ENCODE data around the gene TTC21A. TPM values are rescaled to one million over a fixed set of nuclear protein-coding genes. Genes with fewer than 3 reads are reported as not detected.
A peak's percentile ranks its signal among the peaks of the same experiment; 100 is the strongest.

TTC21A gene
- total RNA-seq, 1 donor from 2014 or later = 3.9 TPM

- H3K27ac Mint-ChIP-seq (ENCODE audit: unreplicated experiment) = peak overlapping the region; percentile 98
- peak overlapping the region; percentile 94 for H3K4me3 Mint-ChIP-seq (ENCODE audit: unreplicated experiment)
- H3K36me3 Mint-ChIP-seq (ENCODE audit: low read depth, unreplicated experiment) = peaks cover 20% of the 10 kb centered on the region
- peak overlapping the region; percentile 100 for H3K27ac ChIP-seq (ENCODE audit: low read depth, low read length)
- no peaks in the 10 kb centered on the region for H3K9me3 Mint-ChIP-seq (ENCODE audit: unreplicated experiment)
- H3K27me3 ChIP-seq (ENCODE audit: insufficient read depth, low read length) = no peaks in the 10 kb centered on the region
- H3K4me1 Mint-ChIP-seq (ENCODE audit: low read depth, unreplicated experiment) = peaks cover 64% of the 10 kb centered on the region
- peak overlapping the region; percentile 99 for H3K9ac ChIP-seq (ENCODE audit: low read length)
- DNase-seq (ENCODE audit: low read depth) = no peak
- H3K4me3 ChIP-seq (ENCODE audit: insufficient read depth, low read depth, low read length) = peak overlapping the region; percentile 45
- TF ChIP-seq CTCF (IDR thresholded peaks at IDR 0.05; ENCODE audit: insufficient read depth, low read depth, low read length) = no peak
- no peak for TF ChIP-seq EZH2 (IDR thresholded peaks at IDR 0.05; ENCODE audit: insufficient read depth, low read length)
- H3K4me2 ChIP-seq (ENCODE audit: low read length) = peak overlapping the region; percentile 98
- no peaks in the 10 kb centered on the region for H3K9me3 ChIP-seq (ENCODE audit: insufficient read depth, low read depth, low read length)
- peaks cover 97% of the 10 kb centered on the region for H3K79me2 ChIP-seq (ENCODE audit: insufficient read depth, low read length)
- H3K27me3 Mint-ChIP-seq (ENCODE audit: low read depth, unreplicated experiment) = no peaks in the 10 kb centered on the region
- H3K4me1 ChIP-seq (ENCODE audit: insufficient read depth, low read length) = peaks cover 64% of the 10 kb centered on the region
- H3K36me3 ChIP-seq (ENCODE audit: insufficient read depth, low read length) = peaks cover 27% of the 10 kb centered on the region
- no peak for FAIRE-seq
- H2AFZ ChIP-seq (ENCODE audit: low read depth, low read length) = no peak overlapping the region
- peaks cover 88% of the 10 kb centered on the region for H4K20me1 ChIP-seq (ENCODE audit: insufficient read depth, low read length)
Measured at GRCh38 chr3:39148435-39149058, 41.1 kb downstream of the TTC21A start.

DNA sequence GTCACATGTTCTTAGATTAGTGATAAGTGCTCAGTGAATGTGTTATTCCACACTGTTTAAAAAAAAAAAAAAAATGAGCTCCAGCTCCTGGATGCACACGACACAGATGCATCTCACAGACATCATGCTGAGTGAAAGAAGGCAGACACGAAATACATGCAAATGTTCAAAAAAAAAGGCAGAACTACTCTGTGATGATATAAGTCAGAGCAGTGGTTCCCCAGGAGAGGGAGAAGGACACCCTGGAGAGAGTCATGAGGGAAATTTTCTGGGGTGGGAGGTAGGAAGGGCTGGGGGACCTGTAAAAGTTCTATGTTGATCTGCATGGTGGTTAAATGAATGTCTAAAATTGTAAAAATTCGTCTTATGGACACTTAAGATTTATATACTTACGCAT, 41.6 kb downstream of the TTC21A start:
- Histone ChIP-seq H3K4me3 (ENCODE audit: insufficient read depth, low read depth, low read length) (peak overlapping the region; percentile 89), H4K20me1 (ENCODE audit: insufficient read depth, low read length) (peaks cover 83% of the 10 kb centered on the region), H3K4me1 (ENCODE audit: insufficient read depth, low read length) (peaks cover 64% of the 10 kb centered on the region), H3K9ac (ENCODE audit: low read length) (peak overlapping the region; percentile 99), H3K4me2 (ENCODE audit: low read length) (peak overlapping the region; percentile 98), H3K79me2 (ENCODE audit: insufficient read depth, low read length) (peaks cover 92% of the 10 kb centered on the region), H3K27me3 (ENCODE audit: insufficient read depth, low read length) (no peaks in the 10 kb centered on the region), H2AFZ (ENCODE audit: low read depth, low read length) (no peak overlapping the region), H3K36me3 (ENCODE audit: insufficient read depth, low read length) (peaks cover 22% of the 10 kb centered on the region), H3K9me3 (ENCODE audit: insufficient read depth, low read depth, low read length) (no peaks in the 10 kb centered on the region), H3K27ac (ENCODE audit: low read depth, low read length) (peak overlapping the region; percentile 100)
- no peak for FAIRE-seq
- Mint-ChIP-seq H3K9me3 (ENCODE audit: unreplicated experiment) (no peaks in the 10 kb centered on the region), H3K36me3 (ENCODE audit: low read depth, unreplicated experiment) (peaks cover 20% of the 10 kb centered on the region), H3K27ac (ENCODE audit: unreplicated experiment) (peak overlapping the region; percentile 98), H3K27me3 (ENCODE audit: low read depth, unreplicated experiment) (no peaks in the 10 kb centered on the region), H3K4me3 (ENCODE audit: unreplicated experiment) (peak overlapping the region; percentile 94), H3K4me1 (ENCODE audit: low read depth, unreplicated experiment) (peaks cover 64% of the 10 kb centered on the region)
- no peak for DNase-seq (ENCODE audit: low read depth)
- TF ChIP-seq CTCF (IDR thresholded peaks at IDR 0.05; ENCODE audit: insufficient read depth, low read depth, low read length) (no peak), EZH2 (IDR thresholded peaks at IDR 0.05; ENCODE audit: insufficient read depth, low read length) (no peak)

- peak overlapping the region; percentile 98 for H3K4me2 ChIP-seq (ENCODE audit: low read length)
- peaks cover 87% of the 10 kb centered on the region for H3K79me2 ChIP-seq (ENCODE audit: insufficient read depth, low read length)
- Mint-ChIP-seq H3K27ac (ENCODE audit: unreplicated experiment) (peak overlapping the region; percentile 98), H3K4me3 (ENCODE audit: unreplicated experiment) (peak overlapping the region; percentile 94), H3K4me1 (ENCODE audit: low read depth, unreplicated experiment) (peaks cover 63% of the 10 kb centered on the region), H3K36me3 (ENCODE audit: low read depth, unreplicated experiment) (peaks cover 20% of the 10 kb centered on the region), H3K27me3 (ENCODE audit: low read depth, unreplicated experiment) (no peaks in the 10 kb centered on the region), H3K9me3 (ENCODE audit: unreplicated experiment) (no peaks in the 10 kb centered on the region)
- peaks cover 77% of the 10 kb centered on the region for H4K20me1 ChIP-seq (ENCODE audit: insufficient read depth, low read length)
- DNase-seq (ENCODE audit: low read depth) (no peak), FAIRE-seq (no peak)
- H3K4me3 ChIP-seq (ENCODE audit: insufficient read depth, low read depth, low read length) = peak overlapping the region; percentile 89
- peaks cover 18% of the 10 kb centered on the region for H3K36me3 ChIP-seq (ENCODE audit: insufficient read depth, low read length)
- H3K9me3 ChIP-seq (ENCODE audit: insufficient read depth, low read depth, low read length) = no peaks in the 10 kb centered on the region
- no peak for TF ChIP-seq EZH2 (IDR thresholded peaks at IDR 0.05; ENCODE audit: insufficient read depth, low read length)
- no peak for TF ChIP-seq CTCF (IDR thresholded peaks at IDR 0.05; ENCODE audit: insufficient read depth, low read depth, low read length)
- peak overlapping the region; percentile 99 for H3K9ac ChIP-seq (ENCODE audit: low read length)
- H3K4me1 ChIP-seq (ENCODE audit: insufficient read depth, low read length) = peaks cover 70% of the 10 kb centered on the region
- no peaks in the 10 kb centered on the region for H3K27me3 ChIP-seq (ENCODE audit: insufficient read depth, low read length)
- peak overlapping the region; percentile 100 for H3K27ac ChIP-seq (ENCODE audit: low read depth, low read length)
- no peak overlapping the region for H2AFZ ChIP-seq (ENCODE audit: low read depth, low read length)
Measured at GRCh38 chr3:39149498-39150147, 42.1 kb downstream of the TTC21A start.

Data from astrocyte (in vitro differentiated cells and primary cell).